SIG-M5 (cell line): Measurements from ENCODE around the gene WDR55.
"Not testable (repeated sequence)": the region's sequence is repeated elsewhere in the genome, so short reads cannot be mapped to it uniquely, and the experiment has no call there.

Experiments used
- DNase-seq: peaks from one replicate; lab custom pipeline; 2025; lab: John Stamatoyannopoulos, UW

WDR55 gene

GRCh38 chr5:140664359-140665119 lies at the start of gene WDR55:
TSS of gene WDR55 (plus strand) at chr5:140664904. CDS start at chr5:140664913, 9 bp downstream.
- DNase-seq, result peak; percentile 86

GRCh38 chr5:140622301-140622700 lies 42.4 kb upstream of the WDR55 start:
- no peak for DNase-seq

GRCh38 chr5:140623061-140623460 lies 41.6 kb upstream of the WDR55 start:
- DNase-seq, result not testable (repeated sequence)

- DNase-seq, result not testable (repeated sequence)
Measured at GRCh38 chr5:140624886-140625285, 39.8 kb upstream of the WDR55 start.

GRCh38 chr5:140627972-140628371 lies 36.7 kb upstream of the WDR55 start:
- no peak for DNase-seq

GRCh38 chr5:140628711-140629110 lies 36.0 kb upstream of the WDR55 start:
- no peak for DNase-seq

GRCh38 chr5:140630292-140631035 lies 34.2 kb upstream of the WDR55 start:
- DNase-seq, result no peak

GRCh38 chr5:140631036-140631417 lies 33.7 kb upstream of the WDR55 start:
- DNase-seq, result peak; percentile 67

GRCh38 chr5:140631831-140632365 lies 32.8 kb upstream of the WDR55 start:
- no peak for DNase-seq

- DNase-seq, result no peak
Measured at GRCh38 chr5:140632366-140633020, 32.2 kb upstream of the WDR55 start.

- DNase-seq, result no peak
Measured at GRCh38 chr5:140633021-140633471, 31.7 kb upstream of the WDR55 start, which contains the start of gene CD14. TSS of gene CD14 (minus strand) at chr5:140633175. CDS start at chr5:140633071, 104 bp downstream.

GRCh38 chr5:140633501-140633900 lies 31.2 kb upstream of the WDR55 start:
- DNase-seq, result no peak

- no peak for DNase-seq
Measured at GRCh38 chr5:140634103-140634502, 30.6 kb upstream of the WDR55 start.

GRCh38 chr5:140635291-140636257 lies 29.1 kb upstream of the WDR55 start:
- DNase-seq, result no peak

- no peak for DNase-seq
Measured at GRCh38 chr5:140637371-140638100, 27.2 kb upstream of the WDR55 start.

GRCh38 chr5:140638898-140639147 lies 25.9 kb upstream of the WDR55 start:
- not testable (repeated sequence) for DNase-seq

GRCh38 chr5:140639148-140639981 lies 25.3 kb upstream of the WDR55 start, which contains the start of gene TMCO6:
TSS of gene TMCO6 (plus strand) at chr5:140639451. CDS start at chr5:140639528, 77 bp downstream.
- DNase-seq, result peak; percentile 92

GRCh38 chr5:140641716-140642115 lies 23.0 kb upstream of the WDR55 start:
- no peak for DNase-seq

GRCh38 chr5:140642718-140643117 lies 22.0 kb upstream of the WDR55 start:
- no peak for DNase-seq

GRCh38 chr5:140647042-140647419 lies 17.7 kb upstream of the WDR55 start:
- DNase-seq, result no peak
